ENCODE data around the gene MPP3.

DNA sequence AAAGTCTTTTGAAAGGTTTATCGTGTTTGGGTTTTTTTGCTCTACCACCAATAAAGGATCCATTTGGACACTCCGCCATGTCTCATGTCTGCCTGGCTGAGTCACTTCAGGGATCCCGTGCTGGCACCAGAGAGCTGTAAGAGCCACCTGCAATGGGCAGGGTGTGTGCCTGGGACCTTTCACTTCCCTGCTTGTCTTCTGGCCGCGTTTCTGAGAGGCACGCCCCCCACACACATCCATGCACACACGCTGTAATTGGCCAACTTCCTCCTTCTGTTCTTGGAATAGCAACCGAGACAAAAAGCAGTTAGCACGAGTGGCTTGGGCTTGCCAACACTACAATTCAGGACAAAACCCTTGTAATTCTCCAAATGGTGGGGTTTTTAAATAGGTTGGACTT, 64.6 kb downstream of the MPP3 start:
- TF ChIP-seq CTCF (IDR thresholded peaks at IDR 0.05) (no peak), POLR2A (IDR thresholded peaks at IDR 0.05) (no peak)

Data from tibial nerve (tissue), 3 donors.